HG03196 (cell line): ENCODE results near the gene C9.
"Not testable (repeated sequence)": the region's sequence is repeated elsewhere in the genome, so short reads cannot be mapped to it uniquely, and the experiment has no call there.

Experiments
- ATAC-seq: cut with Tn5 transposase; IDR thresholded peaks from one replicate; pipeline ENCODE4 v1.9.1; 2021; ENCODE audit not compliant: unreplicated experiment

The C9 gene

DNA sequence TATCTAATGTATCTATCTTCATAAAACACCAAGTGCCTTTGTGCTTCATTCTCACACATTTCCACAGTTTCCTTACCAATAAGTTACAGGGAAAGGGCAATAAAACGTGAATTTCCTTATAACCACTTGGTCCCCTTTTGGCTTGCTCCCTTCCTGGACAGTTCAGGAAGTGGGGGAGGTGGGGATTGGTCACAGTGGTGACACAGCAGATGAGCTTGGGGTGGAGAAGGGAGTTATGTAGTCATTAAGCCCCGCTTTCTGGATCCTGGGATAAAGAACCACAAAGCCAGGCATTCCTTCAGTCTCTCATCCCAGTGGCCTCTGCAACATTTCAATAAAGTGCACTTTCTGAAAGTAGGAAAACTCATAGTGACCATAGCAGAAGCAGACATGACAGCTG is 97.9 kb downstream of the C9 start:
- no peak for ATAC-seq

- peak; percentile 95 for ATAC-seq
These were observed 99.8 kb downstream of the C9 start for GRCh38 chr5:39264528-39264927.

- ATAC-seq, result no peak
These were observed 101.3 kb downstream of the C9 start for GRCh38 chr5:39262981-39263380.

- ATAC-seq, result no peak
These were observed 104.2 kb downstream of the C9 start for GRCh38 chr5:39260095-39260494.

GRCh38 chr5:39257554-39257953 is 106.7 kb downstream of the C9 start:
- no peak for ATAC-seq

GRCh38 chr5:39256477-39257235 is 107.6 kb downstream of the C9 start:
- no peak for ATAC-seq

DNA sequence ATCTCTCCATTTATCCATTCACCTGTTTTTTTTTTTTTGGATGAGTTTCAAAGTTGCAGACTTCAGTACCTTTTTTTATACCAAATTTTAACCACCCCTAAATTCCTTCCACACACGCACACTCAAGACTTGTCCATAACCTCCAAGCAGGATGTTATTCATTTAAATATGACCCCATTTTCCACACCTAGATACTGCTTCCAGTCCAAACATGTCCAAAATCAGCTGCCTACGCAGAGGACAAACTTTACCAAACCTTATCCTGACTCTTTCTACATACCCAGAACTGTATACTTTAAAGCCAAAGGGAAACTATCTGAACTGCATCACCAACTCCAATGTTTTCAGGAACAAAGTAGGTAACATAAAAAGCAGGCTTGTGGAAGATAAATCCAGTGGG is 108.9 kb downstream of the C9 start:
- no peak for ATAC-seq

GRCh38 chr5:39254671-39255070 is 109.6 kb downstream of the C9 start:
- ATAC-seq, result no peak

GRCh38 chr5:39253196-39253595 is 111.1 kb downstream of the C9 start:
- ATAC-seq, result no peak

GRCh38 chr5:39249564-39250274 is 114.6 kb downstream of the C9 start:
- no peak for ATAC-seq

DNA sequence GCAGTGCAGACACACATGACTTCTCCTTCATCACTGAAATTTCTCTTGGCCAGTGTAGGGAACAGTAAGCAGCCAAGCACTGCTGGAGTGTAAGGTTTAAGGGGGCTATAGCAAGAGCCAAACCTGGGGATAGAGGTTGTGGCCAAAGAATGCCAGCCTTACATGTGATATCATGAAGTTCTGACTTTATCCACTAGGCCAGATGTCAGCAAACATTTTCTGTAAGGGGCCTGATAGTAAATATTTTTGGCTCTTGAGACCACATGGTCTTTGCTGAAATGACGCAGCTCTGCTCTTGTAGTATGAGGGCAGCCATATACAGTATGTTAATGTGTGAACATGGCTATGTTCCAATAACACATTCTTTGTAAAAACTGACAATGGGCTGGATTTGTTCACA is 115.2 kb downstream of the C9 start:
- no peak for ATAC-seq

GRCh38 chr5:39240750-39241149 is 123.5 kb downstream of the C9 start:
- ATAC-seq, result no peak

- no peak for ATAC-seq
These were observed 125.8 kb downstream of the C9 start for GRCh38 chr5:39238366-39239105.

DNA sequence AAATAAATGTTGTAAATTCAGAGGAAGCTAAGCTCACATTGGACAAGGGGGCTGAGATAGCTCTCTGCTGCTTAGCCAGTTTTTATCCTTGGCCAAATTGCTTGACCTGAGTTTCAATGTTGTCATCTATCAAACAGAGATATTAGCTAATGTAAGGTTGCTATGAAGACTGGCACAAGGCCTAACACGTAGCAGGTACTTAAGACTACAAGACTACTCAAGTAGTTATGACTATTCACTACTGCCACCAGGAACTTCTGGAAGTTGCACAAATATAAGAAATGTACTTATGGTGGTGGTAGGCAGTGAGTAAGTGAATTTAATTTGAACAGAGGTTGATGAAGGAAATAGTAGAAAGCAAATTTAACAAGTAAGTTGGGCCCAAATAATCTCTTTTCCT is 127.6 kb downstream of the C9 start:
- ATAC-seq, result no peak

GRCh38 chr5:39235648-39236047 is 128.6 kb downstream of the C9 start:
- no peak for ATAC-seq

- ATAC-seq, result not testable (repeated sequence)
These were observed 129.8 kb downstream of the C9 start for GRCh38 chr5:39234494-39234893.
